Umbilical cord (tissue), 2 donors: Measurements from ENCODE around the gene ELF4. TPM values are rescaled to one million over a fixed set of nuclear protein-coding genes. Genes with fewer than 3 reads are reported as not detected.

ENCODE experiments used
- DNase-seq: peaks from one replicate; pipeline ENCODE4 v3.0.0-alpha.2; 2015; ENCODE audit warnings: low spot score
- total RNA-seq: library from RNA; depleted of rRNA; stranded (reverse); fragments of >200 nt; gene quantifications from one replicate; pipeline ENCODE4 v1.2.3, GENCODE V29; 2014; ENCODE audit warnings: low replicate concordance; ENCODE audit not compliant: insufficient read depth

ELF4 gene
- total RNA-seq, 1 donor from 2014 or later, result 15.2 TPM

DNA sequence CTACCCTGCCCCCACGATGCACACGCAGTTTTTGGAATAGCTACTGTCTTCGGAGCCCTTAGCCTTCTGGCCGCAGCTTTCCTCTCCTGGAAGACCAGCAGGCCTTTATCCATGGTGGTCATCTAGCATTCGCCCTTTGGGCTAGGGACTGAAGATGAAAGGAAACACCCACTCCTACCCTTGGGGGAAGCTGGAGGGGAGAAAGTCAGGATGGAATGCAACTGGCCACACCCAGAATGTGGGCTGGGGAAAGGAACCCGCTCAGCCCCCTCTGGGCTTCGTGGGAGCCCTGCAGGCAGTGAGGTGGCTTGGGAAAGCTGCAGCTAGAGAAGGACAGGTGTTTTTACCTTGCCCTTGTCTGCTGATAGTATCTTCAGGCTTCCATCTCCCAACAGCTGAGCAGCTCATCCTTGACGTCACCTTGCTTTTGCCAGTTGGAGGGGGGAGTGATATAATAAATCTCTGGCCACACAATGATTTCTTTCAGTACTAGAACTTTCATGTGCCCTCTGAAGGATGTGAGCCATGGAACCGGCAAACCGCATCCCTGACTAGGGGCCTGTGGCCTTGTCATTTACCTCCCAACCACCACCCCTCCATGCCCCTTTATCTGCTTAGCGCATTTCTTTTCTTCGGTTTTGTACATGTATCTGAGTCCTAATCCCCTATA, 59.0 kb downstream of the ELF4 start:
- DNase-seq, result no peak

DNA sequence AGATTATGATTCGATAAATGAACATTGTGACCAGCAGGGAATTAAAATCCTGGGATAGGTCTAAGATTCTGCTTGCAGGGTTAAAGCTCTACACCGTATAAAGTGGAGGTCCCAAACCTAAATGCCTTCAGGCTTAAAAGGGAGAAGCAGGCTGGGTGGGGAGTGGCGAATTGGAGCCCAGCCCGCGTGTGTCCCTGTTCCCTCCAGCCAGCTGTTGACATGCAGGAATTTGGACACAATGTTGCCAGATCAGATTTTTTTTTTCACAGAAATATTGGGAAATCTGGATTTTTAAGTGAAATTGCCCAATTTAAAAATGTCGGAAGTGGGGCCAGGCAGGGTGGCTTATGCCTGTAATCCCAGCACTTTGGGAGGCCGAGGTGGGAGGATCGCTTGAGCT, 60.5 kb downstream of the ELF4 start:
- DNase-seq, result no peak

DNA sequence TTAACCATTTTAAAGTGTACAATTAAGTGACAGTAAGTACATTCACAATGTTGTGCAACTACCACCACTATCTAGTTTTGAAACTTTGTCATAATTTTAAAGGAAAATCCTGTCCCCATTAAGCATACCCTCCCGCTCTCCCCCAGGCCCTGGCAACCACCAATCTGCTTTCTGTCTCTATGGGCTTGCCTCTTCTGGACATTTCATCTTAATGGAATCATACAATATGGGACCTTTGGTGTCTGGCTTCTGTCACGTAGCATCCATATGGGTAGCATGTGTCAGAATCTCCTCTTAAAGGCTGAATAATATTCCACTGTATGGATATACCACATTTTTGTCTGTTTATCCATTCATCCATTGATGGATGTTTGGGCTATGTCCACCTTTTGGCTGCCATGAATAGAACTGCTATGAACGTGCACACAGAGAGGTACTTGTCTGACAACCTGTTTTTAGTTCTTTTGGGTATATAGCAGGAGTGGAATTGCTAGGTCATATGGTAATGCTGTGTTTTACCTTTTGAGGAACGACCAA, 61.5 kb downstream of the ELF4 start:
- no peak for DNase-seq

DNA sequence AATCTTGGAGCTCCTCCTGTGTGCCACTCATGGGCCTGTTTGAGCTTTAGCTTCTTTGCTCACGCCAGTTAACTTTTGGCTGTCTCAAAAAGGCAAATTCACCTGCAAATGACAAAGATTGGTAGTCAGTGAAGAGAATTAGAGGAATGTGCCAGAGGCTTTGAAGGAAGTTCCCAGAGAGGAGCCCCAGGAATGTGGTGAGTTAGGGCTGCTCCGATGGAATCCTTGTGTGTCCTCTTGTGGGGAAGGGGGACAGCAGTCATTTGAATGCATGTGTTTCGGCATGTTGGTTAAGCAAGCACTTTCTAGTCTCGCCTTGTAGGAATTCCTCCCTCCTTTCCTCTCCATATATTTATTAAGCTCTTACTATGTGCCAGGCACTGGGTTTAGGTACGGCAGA, 62.9 kb downstream of the ELF4 start:
- no peak for DNase-seq

DNA sequence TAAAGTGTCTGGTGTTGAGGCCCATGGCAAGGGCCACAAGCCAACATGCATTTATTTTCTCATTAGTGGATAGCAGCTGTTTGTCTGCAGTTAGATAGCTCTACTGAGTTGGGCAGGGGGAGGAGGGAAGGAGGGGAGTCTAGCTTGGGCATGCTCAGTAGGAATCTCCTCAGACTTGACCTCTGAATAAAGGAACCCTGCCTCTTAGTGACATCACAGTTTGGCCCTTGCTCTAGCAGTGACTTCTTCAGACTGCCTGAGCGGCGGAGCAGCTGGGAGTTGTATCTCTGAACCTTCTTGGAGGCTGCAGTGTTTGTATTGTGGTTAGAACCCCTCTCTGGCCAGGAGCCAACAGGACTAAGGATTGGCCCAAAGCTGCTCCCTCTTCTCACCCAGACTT, 70.5 kb downstream of the ELF4 start:
- DNase-seq, result no peak

DNA sequence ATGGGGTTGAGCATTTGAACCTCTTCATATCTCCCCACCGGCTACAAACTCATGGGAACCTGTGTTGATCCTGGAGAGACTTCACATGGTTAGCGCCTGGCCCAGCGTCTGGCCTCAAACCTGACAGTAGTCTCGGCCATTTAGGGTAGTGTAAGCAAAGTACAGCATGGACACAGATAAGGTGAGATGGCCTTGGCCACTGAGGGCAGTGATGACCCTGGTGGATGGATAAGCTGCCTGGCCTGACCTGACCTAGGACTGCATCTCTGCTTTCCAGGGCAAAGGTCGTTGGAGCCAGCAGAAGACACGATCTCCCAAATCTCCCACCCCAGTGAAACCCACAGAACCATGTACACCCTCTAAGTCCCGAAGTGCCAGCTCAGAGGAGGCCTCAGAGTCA, 76.1 kb downstream of the ELF4 start:
- DNase-seq, result no peak

DNA sequence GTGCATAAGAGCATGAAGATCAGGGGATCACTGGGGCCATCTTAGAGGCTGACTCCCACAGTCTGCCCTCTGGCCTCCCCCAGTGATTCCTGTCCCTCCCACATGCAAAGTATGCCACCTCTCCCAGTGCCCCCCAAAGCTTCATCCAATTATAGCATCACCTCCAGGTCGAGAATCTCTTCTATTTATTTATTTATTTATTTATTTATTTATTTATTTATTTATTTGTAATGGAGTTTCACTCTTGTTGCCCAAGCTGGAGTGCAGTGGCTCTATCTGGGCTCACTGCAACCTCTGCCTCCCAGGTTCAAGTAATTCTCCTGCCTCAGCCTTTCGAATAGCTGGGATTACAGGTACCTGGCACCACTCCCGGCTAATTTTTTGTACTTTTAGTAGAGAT, 77.7 kb downstream of the ELF4 start:
- DNase-seq, result no peak

DNA sequence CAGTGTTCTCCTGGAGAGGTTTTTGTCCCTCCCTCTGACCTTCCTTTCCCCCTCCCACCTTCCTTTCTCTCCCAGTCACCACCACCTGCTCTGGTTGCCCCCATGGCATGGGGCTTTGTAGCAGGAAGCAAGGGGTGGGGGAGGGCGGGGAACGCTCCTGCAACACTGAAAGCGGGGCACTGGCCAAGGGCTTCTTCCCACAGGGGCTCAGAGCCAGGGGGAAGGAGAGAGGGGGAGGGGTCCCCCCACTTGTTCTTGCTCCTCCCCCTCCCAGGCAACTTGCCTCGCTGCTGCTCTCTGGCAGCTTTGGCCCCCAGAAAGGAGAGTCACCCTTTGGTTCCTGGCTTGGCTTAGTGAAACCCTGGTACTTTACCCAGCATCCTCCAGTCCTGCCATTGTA, 79.5 kb downstream of the ELF4 start:
- no peak for DNase-seq

DNA sequence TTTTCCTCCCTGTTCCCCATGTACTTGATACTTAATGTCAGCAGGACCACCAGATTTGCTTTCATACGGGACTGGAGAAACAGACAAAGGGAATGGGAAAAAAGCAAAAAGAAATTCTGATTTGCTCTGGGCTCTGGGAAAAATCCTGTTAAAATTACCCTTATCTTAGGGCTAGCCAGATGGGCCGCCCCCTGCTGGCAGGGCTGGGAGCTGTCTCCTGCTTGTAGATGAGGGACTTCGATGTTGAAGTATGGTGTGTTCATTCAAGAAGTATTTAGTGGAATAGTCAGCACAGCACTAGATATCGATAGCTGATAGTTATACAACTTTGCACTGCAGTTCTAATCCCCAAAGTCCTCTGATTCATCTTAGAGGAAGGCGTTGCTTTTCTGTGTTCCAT, 82.1 kb downstream of the ELF4 start:
- no peak for DNase-seq

DNA sequence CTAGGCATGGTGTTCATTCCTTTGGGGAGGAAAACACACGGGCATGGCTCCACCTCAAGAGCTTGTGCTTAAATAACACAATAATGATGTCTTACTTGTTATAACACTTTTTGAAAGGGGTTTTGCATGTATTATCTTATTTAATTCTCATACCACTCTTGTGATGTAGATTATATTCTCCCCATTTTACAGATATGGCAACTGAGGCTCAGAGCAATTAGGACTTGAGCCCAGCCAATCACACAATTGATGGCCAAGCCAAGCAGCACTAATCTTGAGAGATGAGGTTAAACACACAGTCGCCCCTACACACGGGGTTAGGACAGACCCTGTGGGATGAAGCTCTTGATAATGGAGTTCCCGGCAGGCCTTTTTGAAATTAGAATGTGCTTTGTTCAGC, 82.7 kb downstream of the ELF4 start:
- no peak for DNase-seq

DNA sequence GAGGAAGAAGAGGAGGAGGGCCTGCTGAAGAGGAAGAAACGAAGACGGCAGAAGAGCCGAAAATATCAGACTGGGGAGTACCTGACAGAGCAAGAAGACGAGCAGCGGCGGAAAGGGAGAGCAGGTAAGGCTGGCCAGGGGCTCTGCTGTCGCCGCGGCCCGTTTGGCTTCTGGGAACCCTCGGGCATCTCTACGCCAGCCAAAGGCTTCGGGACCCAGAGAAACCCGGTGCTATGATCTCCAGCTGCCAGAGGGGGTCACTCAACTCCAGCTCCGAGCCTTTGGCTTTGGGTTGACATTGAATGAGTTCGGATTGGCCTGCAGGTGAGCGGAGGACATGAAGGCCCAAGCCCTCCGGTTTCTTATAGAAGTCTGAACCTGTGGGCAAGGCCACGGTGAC, 85.0 kb downstream of the ELF4 start:
- no peak for DNase-seq

DNA sequence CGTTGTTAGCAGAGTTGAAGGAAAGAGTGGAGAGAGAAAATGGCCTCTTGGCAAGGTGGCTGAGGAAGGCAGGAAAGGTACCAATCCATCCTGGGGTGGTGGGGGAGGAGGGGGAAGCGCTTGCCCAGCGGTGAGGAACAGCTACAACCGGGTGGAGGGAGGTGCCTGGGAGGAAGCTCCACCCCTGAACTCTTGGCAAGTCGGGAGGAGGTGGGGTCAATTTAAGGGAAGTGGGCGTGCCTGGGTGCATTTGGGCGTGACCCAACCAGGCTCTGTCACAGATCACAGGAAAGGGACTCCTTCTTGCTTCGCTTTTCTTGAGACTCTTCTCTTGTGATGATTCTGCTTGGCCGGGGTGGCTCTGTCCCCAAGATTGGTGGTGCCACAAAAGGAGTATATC, 86.2 kb downstream of the ELF4 start:
- peak; percentile 57 for DNase-seq

DNA sequence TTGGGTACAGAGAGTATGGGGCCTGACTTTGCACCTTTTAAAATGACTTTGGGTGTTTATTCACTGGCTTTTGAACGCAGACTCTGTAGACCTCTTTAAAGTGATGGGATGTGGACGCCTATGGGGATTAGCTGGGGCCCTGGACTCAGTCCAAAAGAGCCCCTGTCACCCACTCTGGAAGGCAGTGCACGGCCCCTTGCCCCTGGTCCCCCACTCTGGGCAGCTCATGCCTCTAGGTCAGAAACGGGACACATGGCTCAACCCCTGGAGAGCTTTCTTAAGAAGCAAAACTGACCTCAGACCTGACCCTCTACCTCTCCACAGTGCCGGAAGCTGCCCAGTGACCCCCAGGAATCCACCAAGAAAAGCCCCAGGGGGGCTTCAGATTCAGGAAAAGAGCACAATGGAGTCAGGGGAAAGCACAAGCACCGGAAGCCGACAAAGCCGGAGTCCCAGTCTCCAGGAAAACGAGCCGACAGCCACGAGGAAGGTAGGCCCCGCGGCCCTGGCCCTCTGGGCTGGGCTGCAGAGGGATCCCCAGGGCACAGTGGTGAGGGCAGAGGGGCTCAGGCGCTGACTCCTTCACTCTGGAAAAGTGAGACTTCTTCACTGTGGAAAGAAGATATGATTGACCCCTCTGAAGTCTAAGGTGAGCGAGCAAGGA, 89.5 kb downstream of the ELF4 start:
- no peak for DNase-seq

DNA sequence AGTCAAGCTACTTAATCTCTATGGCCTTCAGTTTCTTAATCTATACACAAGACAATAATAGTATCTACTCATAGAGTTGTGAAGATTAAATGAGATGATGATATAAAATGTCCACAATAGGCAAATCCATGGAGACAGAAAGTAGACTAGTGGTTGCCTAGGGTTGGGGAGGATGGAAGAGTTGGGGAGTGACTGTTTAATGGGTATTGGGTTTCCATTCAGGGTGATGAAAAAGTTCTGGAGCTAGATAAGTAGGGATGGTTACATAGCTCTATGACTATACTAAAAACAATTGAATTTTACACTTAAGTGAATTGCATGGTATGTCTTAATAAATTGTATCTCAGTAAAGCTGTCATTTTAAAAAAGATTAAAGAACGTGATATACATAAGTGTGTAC, 92.2 kb downstream of the ELF4 start:
- DNase-seq, result no peak

DNA sequence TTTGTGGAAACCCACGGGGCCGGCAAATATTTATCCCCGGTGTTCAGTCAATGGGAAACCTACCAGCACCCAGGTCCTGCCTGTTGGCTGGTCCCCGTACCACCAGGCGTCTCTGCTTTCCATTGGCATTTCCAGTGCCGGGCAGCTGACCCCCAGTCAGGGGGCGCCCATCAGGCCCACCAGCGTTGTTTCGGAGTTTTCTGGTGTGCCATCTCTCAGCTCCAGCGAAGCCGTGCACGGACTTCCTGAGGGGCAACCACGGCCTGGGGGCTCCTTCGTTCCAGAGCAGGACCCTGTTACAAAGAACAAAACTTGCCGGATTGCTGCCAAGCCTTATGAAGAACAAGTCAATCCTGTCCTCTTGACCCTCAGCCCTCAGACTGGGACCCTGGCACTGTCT, 95.1 kb downstream of the ELF4 start:
- no peak for DNase-seq

Other genes with a start within 250 kb of the ELF4 start
- gene UTP14A, start 204.3 kb downstream of the ELF4 start, total RNA-seq, result 9.6 TPM
- gene BCORL1, start 127.9 kb downstream of the ELF4 start, total RNA-seq, result 1.4 TPM
- 7.9 TPM for gene AIFM1, start 55.3 kb upstream of the ELF4 start, total RNA-seq
- gene RAB33A, start 61.5 kb upstream of the ELF4 start, total RNA-seq, result 18.8 TPM
- gene ZNF280C, start 158.4 kb upstream of the ELF4 start, total RNA-seq, result 0.72 TPM
- gene SLC25A14, start 229.4 kb upstream of the ELF4 start, total RNA-seq, result 1.2 TPM